ENCODE results near the gene MAF. TPM values are rescaled to one million over a fixed set of nuclear protein-coding genes. Genes with fewer than 3 reads are reported as not detected.

Gene MAF
- total RNA-seq, 1 donor from 2014 or later = 7.3 TPM

- DNase-seq (ENCODE audit: low read depth) = no peak
- TF ChIP-seq, protein P1, sequence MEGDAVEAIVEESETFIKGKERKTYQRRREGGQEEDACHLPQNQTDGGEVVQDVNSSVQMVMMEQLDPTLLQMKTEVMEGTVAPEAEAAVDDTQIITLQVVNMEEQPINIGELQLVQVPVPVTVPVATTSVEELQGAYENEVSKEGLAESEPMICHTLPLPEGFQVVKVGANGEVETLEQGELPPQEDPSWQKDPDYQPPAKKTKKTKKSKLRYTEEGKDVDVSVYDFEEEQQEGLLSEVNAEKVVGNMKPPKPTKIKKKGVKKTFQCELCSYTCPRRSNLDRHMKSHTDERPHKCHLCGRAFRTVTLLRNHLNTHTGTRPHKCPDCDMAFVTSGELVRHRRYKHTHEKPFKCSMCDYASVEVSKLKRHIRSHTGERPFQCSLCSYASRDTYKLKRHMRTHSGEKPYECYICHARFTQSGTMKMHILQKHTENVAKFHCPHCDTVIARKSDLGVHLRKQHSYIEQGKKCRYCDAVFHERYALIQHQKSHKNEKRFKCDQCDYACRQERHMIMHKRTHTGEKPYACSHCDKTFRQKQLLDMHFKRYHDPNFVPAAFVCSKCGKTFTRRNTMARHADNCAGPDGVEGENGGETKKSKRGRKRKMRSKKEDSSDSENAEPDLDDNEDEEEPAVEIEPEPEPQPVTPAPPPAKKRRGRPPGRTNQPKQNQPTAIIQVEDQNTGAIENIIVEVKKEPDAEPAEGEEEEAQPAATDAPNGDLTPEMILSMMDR (conservative IDR thresholded peaks at IDR 0.05; ENCODE audit: low read depth, low read length) = no peak
- H3K4me3 ChIP-seq (ENCODE audit: low read depth, low read length) = no peak overlapping the region
Measured at GRCh38 chr16:79640513-79641360, 40.2 kb upstream of the MAF start.

DNA sequence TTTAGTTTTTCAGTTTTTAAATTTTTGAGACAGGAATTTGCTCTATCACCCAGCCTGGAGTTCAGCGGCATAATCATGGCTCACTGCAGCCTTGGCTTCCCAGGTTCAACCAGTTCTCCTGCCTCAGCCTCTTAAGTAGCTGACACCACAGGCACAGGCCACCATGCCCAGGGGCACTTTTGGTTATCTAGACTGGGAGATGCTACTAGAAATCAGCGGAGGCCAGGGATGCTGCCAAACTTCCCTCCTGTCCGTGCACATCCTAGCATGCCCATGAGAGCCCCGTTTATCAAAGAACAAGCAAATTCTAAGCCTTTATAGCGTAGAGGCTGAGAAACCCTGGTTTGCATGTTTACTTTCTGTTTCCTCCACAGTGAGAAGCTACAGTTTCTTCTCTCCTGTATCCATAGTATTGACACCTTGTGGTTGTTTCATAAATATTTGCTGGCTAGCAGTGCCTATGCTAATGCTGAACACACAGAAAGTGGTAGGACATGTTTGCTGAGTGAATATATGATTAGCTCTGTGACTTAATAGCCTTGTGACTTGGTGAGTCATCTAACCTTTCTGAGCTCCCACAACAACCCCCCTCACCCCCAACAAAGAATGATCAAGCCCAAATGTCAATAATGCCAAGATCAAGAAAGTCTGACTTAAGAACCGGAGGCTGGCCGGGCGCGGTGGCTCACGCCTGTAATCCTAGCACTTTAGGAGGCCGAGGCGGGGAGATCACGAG, 39.2 kb upstream of the MAF start:
- H3K4me3 ChIP-seq (ENCODE audit: low read depth, low read length) = no peak overlapping the region
- TF ChIP-seq, protein P1 (conservative IDR thresholded peaks at IDR 0.05; ENCODE audit: low read depth, low read length) = no peak
- DNase-seq (ENCODE audit: low read depth) = no peak

DNA sequence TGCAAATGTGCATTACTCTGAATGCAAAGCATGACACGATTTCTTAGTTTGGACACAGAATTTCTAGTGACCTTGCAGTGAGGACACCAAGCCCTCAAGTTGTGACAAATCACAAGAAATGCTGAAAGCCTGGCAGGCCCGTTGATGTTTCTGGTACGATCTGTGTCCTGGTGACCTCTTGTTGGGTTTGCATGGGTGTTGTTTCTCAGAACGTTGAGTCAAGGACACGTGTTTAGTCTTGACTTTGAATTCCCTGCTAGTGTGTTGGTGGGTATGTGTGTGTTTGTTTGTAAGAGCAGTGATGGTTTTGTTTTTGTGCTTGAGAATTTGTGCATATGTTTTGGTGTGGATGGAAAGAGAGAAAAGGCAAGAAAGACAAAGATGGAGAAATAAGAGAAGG, 37.8 kb upstream of the MAF start:
- no peak overlapping the region for H3K4me3 ChIP-seq (ENCODE audit: low read depth, low read length)
- TF ChIP-seq, protein P1 (conservative IDR thresholded peaks at IDR 0.05; ENCODE audit: low read depth, low read length) = no peak
- no peak for DNase-seq (ENCODE audit: low read depth)

GRCh38 chr16:79635488-79635887, 35.0 kb upstream of the MAF start:
- no peak for DNase-seq (ENCODE audit: low read depth)
- no peak overlapping the region for H3K4me3 ChIP-seq (ENCODE audit: low read depth, low read length)
- TF ChIP-seq, protein P1 (conservative IDR thresholded peaks at IDR 0.05; ENCODE audit: low read depth, low read length) = no peak

- H3K4me3 ChIP-seq (ENCODE audit: low read depth, low read length) = no peak overlapping the region
- TF ChIP-seq, protein P1 (conservative IDR thresholded peaks at IDR 0.05; ENCODE audit: low read depth, low read length) = no peak
- DNase-seq (ENCODE audit: low read depth) = no peak
Measured at GRCh38 chr16:79634298-79634697, 33.8 kb upstream of the MAF start.

- H3K4me3 ChIP-seq (ENCODE audit: low read depth, low read length) = no peak overlapping the region
- TF ChIP-seq, protein P1 (conservative IDR thresholded peaks at IDR 0.05; ENCODE audit: low read depth, low read length) = no peak
- DNase-seq (ENCODE audit: low read depth) = no peak
Measured at GRCh38 chr16:79632289-79632688, 31.8 kb upstream of the MAF start.
